Neural cell (in vitro differentiated cells): ENCODE results near the gene TBC1D5. TPM values are rescaled to one million over a fixed set of nuclear protein-coding genes. Genes with fewer than 3 reads are reported as not detected.

ENCODE experiments used
- H2AFZ ChIP-seq: fragments of 200-600, 300-800 bp; sonication (generic), shearing (Covaris generic); 2 replicates; pipeline ENCODE4 v1.6.0; 2014; ENCODE audit warnings: low read depth, mild to moderate bottlenecking, antibody characterized with exemption, low read length, moderate library complexity
- H3F3A ChIP-seq: fragments of 200-600 bp; shearing (Covaris generic); 2 replicates; pipeline ENCODE4 v1.6.1; 2016; ENCODE audit warnings: mild to moderate bottlenecking, moderate library complexity, mixed read lengths, antibody characterized with exemption, low read length; ENCODE audit not compliant: insufficient read depth, poor library complexity, severe bottlenecking
- H3K27ac ChIP-seq: fragments of 200-600, 300-800 bp; sonication (generic), shearing (Covaris generic); 2 replicates; pipeline ENCODE4 v1.5.1; 2014; ENCODE audit warnings: mild to moderate bottlenecking, low read length, moderate library complexity
- H3K27me3 ChIP-seq: fragments of 300-800, 200-600 bp; sonication (generic), shearing (Covaris generic); 2 replicates; pipeline ENCODE4 v1.6.0; 2014; ENCODE audit warnings: mild to moderate bottlenecking, low read depth, low read length, moderate library complexity; ENCODE audit not compliant: insufficient read depth
- H3K36me3 ChIP-seq: fragments of 300-800, 200-600 bp; sonication (generic), shearing (Covaris generic); 2 replicates; pipeline ENCODE4 v1.5.1; 2014; ENCODE audit warnings: mild to moderate bottlenecking, antibody characterized with exemption, low read length, moderate library complexity; ENCODE audit not compliant: insufficient read depth
- H3K4me2 ChIP-seq: fragments of 300-800, 200-600 bp; sonication (generic), shearing (Covaris generic); 2 replicates; pipeline ENCODE4 v1.6.0; 2014; ENCODE audit warnings: mild to moderate bottlenecking, low read length
- H3K4me3 ChIP-seq: fragments of 300-800, 200-600 bp; sonication (generic), shearing (Covaris generic); 2 replicates; pipeline ENCODE4 v1.5.1; 2014; ENCODE audit warnings: mild to moderate bottlenecking, low read length, moderate library complexity
- H3K79me2 ChIP-seq: fragments of 200-600 bp; shearing (Covaris generic); replicated peaks from 2 replicates; pipeline ENCODE4 v1.6.0; 2014; ENCODE audit warnings: mild to moderate bottlenecking, low read length, moderate library complexity; ENCODE audit not compliant: insufficient read depth
- H3K9ac ChIP-seq: fragments of 300-800, 200-600 bp; sonication (generic), shearing (Covaris generic); 2 replicates; pipeline ENCODE4 v1.6.1; 2016; ENCODE audit warnings: mild to moderate bottlenecking, low read length, mixed read lengths
- H3K9me2 ChIP-seq: fragments of 200-600 bp; shearing (Covaris generic); 2 replicates; pipeline ENCODE4 v1.6.1; 2016; ENCODE audit warnings: mild to moderate bottlenecking, low read length, mixed read lengths; ENCODE audit not compliant: insufficient read depth
- H3K9me3 ChIP-seq: fragments of 200-600, 300-800 bp; sonication (generic), shearing (Covaris generic); 2 replicates; pipeline ENCODE4 v1.6.1; 2016; ENCODE audit warnings: mild to moderate bottlenecking, mixed run types, low read length, moderate library complexity, mixed read lengths
- H4K20me1 ChIP-seq: fragments of 200-600 bp; shearing (Covaris generic); 2 replicates; pipeline ENCODE4 v1.6.1; 2016; ENCODE audit warnings: mild to moderate bottlenecking, mixed run types; ENCODE audit not compliant: insufficient read depth
- EP300 ChIP-seq: fragments of 450-650 bp; conservative IDR thresholded peaks from 2 replicates; pipeline ENCODE4 v1.6.1; 2014; ENCODE audit warnings: antibody characterized with exemption, mild to moderate bottlenecking, moderate library complexity; ENCODE audit not compliant: poor library complexity, severe bottlenecking
- EZH2 ChIP-seq: fragments of 200-600, 300-800 bp; shearing (Covaris generic), sonication (generic); IDR thresholded peaks from 2 replicates; pipeline ENCODE4 v1.6.1; 2014; ENCODE audit warnings: antibody characterized with exemption, low read length, borderline replicate concordance, mild to moderate bottlenecking; ENCODE audit not compliant: insufficient read depth, poor library complexity, severe bottlenecking
- MXI1 ChIP-seq: fragments of 450-650 bp; conservative IDR thresholded peaks from 2 replicates; pipeline ENCODE4 v1.6.1; 2014; ENCODE audit warnings: antibody characterized with exemption, mild to moderate bottlenecking; ENCODE audit not compliant: poor library complexity, severe bottlenecking
- POLR2AphosphoS5 ChIP-seq: IDR thresholded peaks from 2 replicates; pipeline ENCODE4 v1.6.1; 2012
- RAD21 ChIP-seq: fragments of 450-650 bp; conservative IDR thresholded peaks from 2 replicates; pipeline ENCODE4 v1.6.1; 2014; ENCODE audit warnings: antibody characterized with exemption, mild to moderate bottlenecking, moderate library complexity
- SMC3 ChIP-seq: fragments of 450-650 bp; conservative IDR thresholded peaks from 2 replicates; pipeline ENCODE4 v1.6.1; 2014; ENCODE audit warnings: antibody characterized with exemption, mild to moderate bottlenecking, moderate library complexity; ENCODE audit not compliant: poor library complexity
- TAF1 ChIP-seq: IDR thresholded peaks from 2 replicates; pipeline ENCODE4 v1.6.1; 2012; ENCODE audit warnings: low read depth
- polyA plus RNA-seq: library from polyadenylated mRNA; depleted of rRNA; stranded (reverse); fragments of >200 nt; gene quantifications from 2 replicates; pipeline ENCODE4 v1.2.3, GENCODE V29; 2014
- TF ChIP-seq, protein P1 (sequence below): fragments of 450-650 bp; IDR thresholded peaks from 2 replicates; pipeline ENCODE4 v1.5.1; 2014; ENCODE audit warnings: antibody characterized with exemption, mild to moderate bottlenecking, moderate library complexity; ENCODE audit not compliant: poor library complexity, severe bottlenecking
- TF ChIP-seq, protein P2 (sequence below): IDR thresholded peaks from 2 replicates; pipeline ENCODE4 v1.6.1; 2012; ENCODE audit warnings: borderline replicate concordance

The TBC1D5 gene
- polyA plus RNA-seq, 1 donor from 2014 or later, result 28.3 TPM

DNA sequence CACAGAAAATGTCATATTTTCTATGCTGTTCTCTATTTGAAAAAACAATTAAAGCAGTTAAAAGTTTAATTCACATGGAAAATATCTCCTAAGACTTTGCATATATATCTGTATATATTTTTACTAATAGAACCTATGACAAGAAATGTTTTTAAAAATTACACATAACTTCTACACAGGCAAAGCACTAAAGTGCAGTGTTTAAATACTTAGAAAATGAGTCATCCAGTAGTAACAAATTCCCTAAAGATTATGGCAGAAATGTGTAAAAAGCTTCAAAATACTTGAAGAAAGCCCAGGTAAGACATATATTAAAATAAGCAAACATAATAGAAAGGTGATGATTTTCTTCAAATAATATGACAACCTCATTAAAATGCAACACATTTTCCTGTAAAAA lies 236.6 kb downstream of the TBC1D5 start:
- H3K27me3 ChIP-seq, result no peaks in the 10 kb centered on the region
- no peaks in the 10 kb centered on the region for H3F3A ChIP-seq
- TF ChIP-seq TAF1, result no peak
- TF ChIP-seq, protein P1, sequence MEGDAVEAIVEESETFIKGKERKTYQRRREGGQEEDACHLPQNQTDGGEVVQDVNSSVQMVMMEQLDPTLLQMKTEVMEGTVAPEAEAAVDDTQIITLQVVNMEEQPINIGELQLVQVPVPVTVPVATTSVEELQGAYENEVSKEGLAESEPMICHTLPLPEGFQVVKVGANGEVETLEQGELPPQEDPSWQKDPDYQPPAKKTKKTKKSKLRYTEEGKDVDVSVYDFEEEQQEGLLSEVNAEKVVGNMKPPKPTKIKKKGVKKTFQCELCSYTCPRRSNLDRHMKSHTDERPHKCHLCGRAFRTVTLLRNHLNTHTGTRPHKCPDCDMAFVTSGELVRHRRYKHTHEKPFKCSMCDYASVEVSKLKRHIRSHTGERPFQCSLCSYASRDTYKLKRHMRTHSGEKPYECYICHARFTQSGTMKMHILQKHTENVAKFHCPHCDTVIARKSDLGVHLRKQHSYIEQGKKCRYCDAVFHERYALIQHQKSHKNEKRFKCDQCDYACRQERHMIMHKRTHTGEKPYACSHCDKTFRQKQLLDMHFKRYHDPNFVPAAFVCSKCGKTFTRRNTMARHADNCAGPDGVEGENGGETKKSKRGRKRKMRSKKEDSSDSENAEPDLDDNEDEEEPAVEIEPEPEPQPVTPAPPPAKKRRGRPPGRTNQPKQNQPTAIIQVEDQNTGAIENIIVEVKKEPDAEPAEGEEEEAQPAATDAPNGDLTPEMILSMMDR, result no peak
- TF ChIP-seq POLR2AphosphoS5, result no peak
- TF ChIP-seq EP300, result no peak
- TF ChIP-seq SMC3, result no peak
- TF ChIP-seq, protein P2, sequence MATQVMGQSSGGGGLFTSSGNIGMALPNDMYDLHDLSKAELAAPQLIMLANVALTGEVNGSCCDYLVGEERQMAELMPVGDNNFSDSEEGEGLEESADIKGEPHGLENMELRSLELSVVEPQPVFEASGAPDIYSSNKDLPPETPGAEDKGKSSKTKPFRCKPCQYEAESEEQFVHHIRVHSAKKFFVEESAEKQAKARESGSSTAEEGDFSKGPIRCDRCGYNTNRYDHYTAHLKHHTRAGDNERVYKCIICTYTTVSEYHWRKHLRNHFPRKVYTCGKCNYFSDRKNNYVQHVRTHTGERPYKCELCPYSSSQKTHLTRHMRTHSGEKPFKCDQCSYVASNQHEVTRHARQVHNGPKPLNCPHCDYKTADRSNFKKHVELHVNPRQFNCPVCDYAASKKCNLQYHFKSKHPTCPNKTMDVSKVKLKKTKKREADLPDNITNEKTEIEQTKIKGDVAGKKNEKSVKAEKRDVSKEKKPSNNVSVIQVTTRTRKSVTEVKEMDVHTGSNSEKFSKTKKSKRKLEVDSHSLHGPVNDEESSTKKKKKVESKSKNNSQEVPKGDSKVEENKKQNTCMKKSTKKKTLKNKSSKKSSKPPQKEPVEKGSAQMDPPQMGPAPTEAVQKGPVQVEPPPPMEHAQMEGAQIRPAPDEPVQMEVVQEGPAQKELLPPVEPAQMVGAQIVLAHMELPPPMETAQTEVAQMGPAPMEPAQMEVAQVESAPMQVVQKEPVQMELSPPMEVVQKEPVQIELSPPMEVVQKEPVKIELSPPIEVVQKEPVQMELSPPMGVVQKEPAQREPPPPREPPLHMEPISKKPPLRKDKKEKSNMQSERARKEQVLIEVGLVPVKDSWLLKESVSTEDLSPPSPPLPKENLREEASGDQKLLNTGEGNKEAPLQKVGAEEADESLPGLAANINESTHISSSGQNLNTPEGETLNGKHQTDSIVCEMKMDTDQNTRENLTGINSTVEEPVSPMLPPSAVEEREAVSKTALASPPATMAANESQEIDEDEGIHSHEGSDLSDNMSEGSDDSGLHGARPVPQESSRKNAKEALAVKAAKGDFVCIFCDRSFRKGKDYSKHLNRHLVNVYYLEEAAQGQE, result no peak
- no peak for TF ChIP-seq EZH2
- TF ChIP-seq MXI1, result no peak
- no peak for TF ChIP-seq RAD21
- H3K27ac ChIP-seq, result no peak overlapping the region
- no peak overlapping the region for H3K4me3 ChIP-seq
- H3K36me3 ChIP-seq, result no peaks in the 10 kb centered on the region
- H3K79me2 ChIP-seq, result no peaks in the 10 kb centered on the region
- no peaks in the 10 kb centered on the region for H4K20me1 ChIP-seq
- H3K9me2 ChIP-seq, result no peaks in the 10 kb centered on the region
- H3K9me3 ChIP-seq, result no peaks in the 10 kb centered on the region
- H2AFZ ChIP-seq, result no peak overlapping the region
- no peak overlapping the region for H3K9ac ChIP-seq
- no peak overlapping the region for H3K4me2 ChIP-seq

DNA sequence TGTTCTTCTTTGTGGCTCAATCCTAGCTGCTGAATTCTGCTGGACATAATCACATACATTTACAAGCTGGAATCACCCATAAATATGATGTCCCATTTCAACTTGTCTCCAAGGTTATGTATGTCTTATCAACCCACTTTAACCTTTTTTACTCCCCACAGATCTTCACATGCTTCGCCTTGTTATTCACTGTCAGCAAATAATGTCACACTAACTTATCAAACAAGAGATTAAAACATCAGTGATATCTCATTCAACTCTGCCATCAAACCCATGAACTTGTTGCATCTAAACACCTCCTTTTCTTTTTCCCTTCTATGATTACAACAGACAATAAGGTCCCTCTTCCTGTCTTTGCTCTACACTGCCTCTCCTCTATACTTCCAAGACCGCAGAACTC lies 240.7 kb downstream of the TBC1D5 start:
- H3K79me2 ChIP-seq, result no peaks in the 10 kb centered on the region
- no peaks in the 10 kb centered on the region for H4K20me1 ChIP-seq
- H3K4me2 ChIP-seq, result no peak overlapping the region
- no peak overlapping the region for H2AFZ ChIP-seq
- no peaks in the 10 kb centered on the region for H3K27me3 ChIP-seq
- H3K4me3 ChIP-seq, result no peak overlapping the region
- H3K9ac ChIP-seq, result no peak overlapping the region
- TF ChIP-seq, protein P1, result no peak
- no peak for TF ChIP-seq POLR2AphosphoS5
- TF ChIP-seq TAF1, result no peak
- no peak for TF ChIP-seq SMC3
- no peak for TF ChIP-seq RAD21
- TF ChIP-seq MXI1, result no peak
- no peak for TF ChIP-seq EP300
- TF ChIP-seq, protein P2, result no peak
- no peak for TF ChIP-seq EZH2
- H3K9me2 ChIP-seq, result no peaks in the 10 kb centered on the region
- no peaks in the 10 kb centered on the region for H3K36me3 ChIP-seq
- no peaks in the 10 kb centered on the region for H3F3A ChIP-seq
- no peaks in the 10 kb centered on the region for H3K9me3 ChIP-seq
- no peak overlapping the region for H3K27ac ChIP-seq
